ENCODE results near the gene LIMD2. TPM values are rescaled to one million over a fixed set of nuclear protein-coding genes. Genes with fewer than 3 reads are reported as not detected.

The LIMD2 gene
- total and polyA plus RNA-seq, 2 of the 8 experiments (the other 6 are each of a cell fraction or from before 2014, with no cell fraction given): 72.0 to 77.2 TPM

GRCh38 chr17:63700528-63701455 lies 867 bp upstream of the LIMD2 start:
- Histone ChIP-seq H3K23me2 (ENCODE audit: low read depth, low read length) (peaks cover 16% of the 10 kb centered on the region; the same call in 1 of the 2 replicates), H4K20me1 (replicated peaks in 1 of 2; ENCODE audit: control insufficient read depth in 1 of 2, insufficient read depth in 2 of 2, low read length in 2 of 2) (peaks cover 4 to 14% of the 10 kb centered on the region in 2 experiments), H3K27ac (ENCODE audit: low read depth, low read length) (peak overlapping the region; percentile 48; the same call in 1 of the 2 replicates), H3K9ac (replicated peaks in 1 of 4; ENCODE audit: extremely low read depth in 1 of 4, low read depth in 3 of 4, low read length in 3 of 4) (peak overlapping the region in 3 of 4 experiments; percentile 64 to 77 (median 66); a peak in 4 of 7 replicates), H2AK5ac (ENCODE audit: low read depth, low read length) (0 out of 2 replicates have a peak overlapping the region, but pooled peaks have one; percentile 4), H2BK20ac (ENCODE audit: low read length) (no peak overlapping the region), H3K4me3 (ENCODE audit: extremely low read depth in 1 of 4, insufficient read depth in 2 of 4, low read depth in 3 of 4, low read length in 4 of 4) (peak overlapping the region; percentile 52 to 83 (median 61)), H3K4me2 (ENCODE audit: insufficient read depth in 1 of 2, low read depth in 2 of 2, low read length in 2 of 2) (peak overlapping the region; percentile 84 to 93), H3K27me3 (replicated peaks in 1 of 4; ENCODE audit: control insufficient read depth in 3 of 4, extremely low read depth in 1 of 4, insufficient read depth in 3 of 4, low read length in 3 of 4) (peaks cover 0 to 5% (median 0%) of the 10 kb centered on the region in 4 experiments; a peak in 3 of 7 replicates), H2BK120ac (replicated peaks; ENCODE audit: low read depth, low read length) (no peak overlapping the region), H3K9me3 (ENCODE audit: insufficient read depth in 2 of 2, low read depth in 1 of 2, low read length in 1 of 2) (no peaks in the 10 kb centered on the region), H3K79me1 (ENCODE audit: low read depth, low read length) (0 out of 2 replicates have a peak, but pooled peaks cover 3% of the 10 kb centered on the region), H2BK12ac (ENCODE audit: low read depth, low read length) (no peak overlapping the region), H4K91ac (replicated peaks; ENCODE audit: insufficient read length, low read length) (peak overlapping the region; percentile 89), H2BK15ac (ENCODE audit: low read length) (no peak overlapping the region), H2BK5ac (ENCODE audit: low read depth, low read length) (no peak overlapping the region; the same call in 1 of the 2 replicates), H3K36me3 (ENCODE audit: control insufficient read depth in 2 of 4, insufficient read depth in 4 of 4, low read length in 3 of 4) (peaks cover 0 to 11% (median 1%) of the 10 kb centered on the region in 4 experiments; a peak in 3 of 8 replicates), H3K18ac (ENCODE audit: extremely low read depth, low read length) (peak overlapping the region; percentile 71), H3K4ac (replicated peaks; ENCODE audit: insufficient read length, low read depth, low read length) (peak overlapping the region; percentile 6), H3K23ac (ENCODE audit: insufficient read length) (no peak overlapping the region), H3K4me1 (replicated peaks in 1 of 4; ENCODE audit: control insufficient read depth in 3 of 4, insufficient read depth in 4 of 4, low read length in 3 of 4) (peaks cover 3 to 22% (median 15%) of the 10 kb centered on the region in 4 experiments; a peak in 6 of 7 replicates), H3K14ac (ENCODE audit: insufficient read length) (peak overlapping the region; percentile 57), H3K79me2 (ENCODE audit: control insufficient read depth in 1 of 2, insufficient read depth in 2 of 2, low read length in 2 of 2) (no peaks in the 10 kb centered on the region; a peak in 1 of 4 replicates), H2AFZ (ENCODE audit: low read length) (no peak overlapping the region; the same call in 1 of the 2 replicates), H4K8ac (ENCODE audit: extremely low read depth, insufficient read depth, low read length) (peak overlapping the region; percentile 97; the same call in 1 of the 2 replicates), H3K56ac (replicated peaks; ENCODE audit: insufficient read length, low read depth, low read length) (no peak overlapping the region), H4K5ac (ENCODE audit: insufficient read length, low read depth, low read length) (peak overlapping the region; percentile 77)
- WGBS, 2 experiments (ENCODE audit: extremely low coverage in 1 of 2, insufficient coverage in 1 of 2, insufficient read length in 1 of 2, insufficient replicate concordance in 2 of 2, low coverage in 1 of 2, low lambda C conversion rate in 2 of 2, missing lambda C conversion rate in 1 of 2): 6% methylated on average over 68 of the region's 88 CpGs; no CpG with 5 or more reads in 1 of the 2 experiments
- ChIA-PET POLR2A (ENCODE audit: partially characterized antibody) (interaction anchor here (0.6 to 2.2 kb wide), 14 partner anchors 9 to 439 kb away, joined by 3 to 10 read pairs (median 3); partner anchors contain the start of genes CCDC47, DDX42, MAP3K3 and TACO1), CTCF (ENCODE audit: partially characterized antibody) (interaction anchor here (0.7 to 3.3 kb wide), 13 partner anchors 8 to 165 kb away, joined by 3 to 17 read pairs (median 3); no protein-coding TSS in a partner anchor)
- peak in 1 of 2 experiments; percentile 72 for DNase-seq (ENCODE audit: low read depth in 1 of 2, low spot score in 2 of 2)
- no peak for FAIRE-seq
- TF ChIP-seq, protein P1, sequence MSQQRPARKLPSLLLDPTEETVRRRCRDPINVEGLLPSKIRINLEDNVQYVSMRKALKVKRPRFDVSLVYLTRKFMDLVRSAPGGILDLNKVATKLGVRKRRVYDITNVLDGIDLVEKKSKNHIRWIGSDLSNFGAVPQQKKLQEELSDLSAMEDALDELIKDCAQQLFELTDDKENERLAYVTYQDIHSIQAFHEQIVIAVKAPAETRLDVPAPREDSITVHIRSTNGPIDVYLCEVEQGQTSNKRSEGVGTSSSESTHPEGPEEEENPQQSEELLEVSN (IDR thresholded peaks at IDR 0.05): peak; percentile 81
- TF ChIP-seq SP1 (IDR thresholded peaks at IDR 0.05; ENCODE audit: low read depth, low read length): no peak
- peak; percentile 95 for TF ChIP-seq ASH2L (IDR thresholded peaks at IDR 0.05; ENCODE audit: low read length)
- TF ChIP-seq POLR2AphosphoS5 (IDR thresholded peaks at IDR 0.05; ENCODE audit: low read depth, low read length): peak; percentile 44; the same call in 1 of the 2 replicates
- no peak for TF ChIP-seq CBX5 (IDR thresholded peaks at IDR 0.05; ENCODE audit: low read depth, low read length)
- peak; percentile 95 for TF ChIP-seq MAX (IDR thresholded peaks at IDR 0.05)
- no peak for TF ChIP-seq CTBP2 (IDR thresholded peaks at IDR 0.05; ENCODE audit: borderline replicate concordance, insufficient read depth, insufficient read length, low read length)
- peak; percentile 63 for TF ChIP-seq KDM4A (IDR thresholded peaks at IDR 0.05; ENCODE audit: low read depth, low read length, severe bottlenecking)
- no peak for TF ChIP-seq SIRT6 (IDR thresholded peaks at IDR 0.05; ENCODE audit: low read length)
